Measurements from ENCODE around the gene KIF13A.

GRCh38 chr6:17908831-17909230 is 78.6 kb downstream of the KIF13A start:
- TF ChIP-seq REST (IDR thresholded peaks at IDR 0.05) (no peak), CTCF (IDR thresholded peaks at IDR 0.05; ENCODE audit: low read depth, low read length, missing input control) (no peak), JUND (IDR thresholded peaks at IDR 0.05) (no peak)
